GM19395 (cell line): Measurements from ENCODE around the gene SMIM24.

Experiments used
- ATAC-seq: cut with Tn5 transposase; IDR thresholded peaks from one replicate; pipeline ENCODE4 v1.9.1; 2021; ENCODE audit warnings: mild to moderate bottlenecking, moderate library complexity; ENCODE audit not compliant: unreplicated experiment

Gene SMIM24

GRCh38 chr19:3499738-3500428, 19.6 kb upstream of the SMIM24 start:
- no peak for ATAC-seq

- ATAC-seq, result no peak
Measured at GRCh38 chr19:3497757-3498520, 17.6 kb upstream of the SMIM24 start.

- ATAC-seq, result no peak
Measured at GRCh38 chr19:3496392-3497273, 16.3 kb upstream of the SMIM24 start.

GRCh38 chr19:3494559-3494958, 14.2 kb upstream of the SMIM24 start:
- no peak for ATAC-seq

GRCh38 chr19:3494051-3494450, 13.7 kb upstream of the SMIM24 start:
- ATAC-seq, result no peak

- ATAC-seq, result no peak
Measured at GRCh38 chr19:3493651-3494050, 13.3 kb upstream of the SMIM24 start.

GRCh38 chr19:3492919-3493318, 12.6 kb upstream of the SMIM24 start:
- no peak for ATAC-seq

- no peak for ATAC-seq
Measured at GRCh38 chr19:3492131-3492839, 12.0 kb upstream of the SMIM24 start.

GRCh38 chr19:3491396-3492119, 11.2 kb upstream of the SMIM24 start:
- no peak for ATAC-seq

- no peak for ATAC-seq
Measured at GRCh38 chr19:3483226-3483628, 2.9 kb upstream of the SMIM24 start, which contains the start of gene SMIM44. Gene SMIM44, minus strand, starts transcription at chr19:3483441. Its CDS starts 38 bp downstream, at chr19:3483403.

GRCh38 chr19:3482507-3483225, 2.3 kb upstream of the SMIM24 start:
- ATAC-seq, result no peak

GRCh38 chr19:3481241-3482090, 1.1 kb upstream of the SMIM24 start:
- ATAC-seq, result no peak

- ATAC-seq, result no peak
Measured at GRCh38 chr19:3479834-3480215, 500 bp downstream of the SMIM24 start.

- no peak for ATAC-seq
Measured at GRCh38 chr19:3479177-3479833, 1.0 kb downstream of the SMIM24 start.

- ATAC-seq, result no peak
Measured at GRCh38 chr19:3478409-3479176, 1.7 kb downstream of the SMIM24 start.

GRCh38 chr19:3477951-3478350, 2.4 kb downstream of the SMIM24 start:
- ATAC-seq, result no peak

- no peak for ATAC-seq
Measured at GRCh38 chr19:3477506-3477905, 2.8 kb downstream of the SMIM24 start.
